Measurements from ENCODE around the gene RFXAP. TPM values are rescaled to one million over a fixed set of nuclear protein-coding genes. Genes with fewer than 3 reads are reported as not detected.

RFXAP gene
- polyA plus RNA-seq, 1 donor from 2014 or later = 14.2 TPM

DNA sequence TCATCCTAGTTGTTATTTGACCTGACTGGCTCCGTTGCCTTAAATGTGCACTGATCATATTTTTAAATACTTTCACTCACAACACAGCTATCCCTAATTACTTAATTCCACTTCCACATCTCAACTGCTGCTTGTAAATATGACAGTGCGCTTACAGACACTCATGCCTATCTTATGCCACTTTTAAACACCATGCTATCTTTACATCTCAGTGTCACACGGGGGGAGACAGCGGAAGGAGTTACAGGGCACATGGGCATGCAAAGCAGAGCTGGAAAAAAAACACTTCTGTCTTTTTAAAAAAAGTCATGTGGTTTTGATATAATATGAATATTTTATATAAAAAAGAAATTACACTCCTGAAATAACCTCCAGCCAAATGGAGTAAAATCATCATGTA, 56.9 kb downstream of the RFXAP start:
- no peak overlapping the region for H3K9ac ChIP-seq (ENCODE audit: low read length)
- H3K27me3 ChIP-seq (ENCODE audit: insufficient read depth, low read depth, low read length) = no peaks in the 10 kb centered on the region
- no peaks in the 10 kb centered on the region for H4K20me1 ChIP-seq (ENCODE audit: insufficient read depth)
- TF ChIP-seq RAD21 (conservative IDR thresholded peaks at IDR 0.05) (no peak), SMC3 (conservative IDR thresholded peaks at IDR 0.05; ENCODE audit: poor library complexity) (no peak), MXI1 (conservative IDR thresholded peaks at IDR 0.05; ENCODE audit: poor library complexity, severe bottlenecking) (no peak), EZH2 (IDR thresholded peaks at IDR 0.05; ENCODE audit: borderline replicate concordance, insufficient read depth, low read length, poor library complexity, severe bottlenecking) (no peak), EP300 (conservative IDR thresholded peaks at IDR 0.05; ENCODE audit: poor library complexity, severe bottlenecking) (no peak), TAF1 (IDR thresholded peaks at IDR 0.05; ENCODE audit: low read depth) (no peak)
- TF ChIP-seq, protein P1, sequence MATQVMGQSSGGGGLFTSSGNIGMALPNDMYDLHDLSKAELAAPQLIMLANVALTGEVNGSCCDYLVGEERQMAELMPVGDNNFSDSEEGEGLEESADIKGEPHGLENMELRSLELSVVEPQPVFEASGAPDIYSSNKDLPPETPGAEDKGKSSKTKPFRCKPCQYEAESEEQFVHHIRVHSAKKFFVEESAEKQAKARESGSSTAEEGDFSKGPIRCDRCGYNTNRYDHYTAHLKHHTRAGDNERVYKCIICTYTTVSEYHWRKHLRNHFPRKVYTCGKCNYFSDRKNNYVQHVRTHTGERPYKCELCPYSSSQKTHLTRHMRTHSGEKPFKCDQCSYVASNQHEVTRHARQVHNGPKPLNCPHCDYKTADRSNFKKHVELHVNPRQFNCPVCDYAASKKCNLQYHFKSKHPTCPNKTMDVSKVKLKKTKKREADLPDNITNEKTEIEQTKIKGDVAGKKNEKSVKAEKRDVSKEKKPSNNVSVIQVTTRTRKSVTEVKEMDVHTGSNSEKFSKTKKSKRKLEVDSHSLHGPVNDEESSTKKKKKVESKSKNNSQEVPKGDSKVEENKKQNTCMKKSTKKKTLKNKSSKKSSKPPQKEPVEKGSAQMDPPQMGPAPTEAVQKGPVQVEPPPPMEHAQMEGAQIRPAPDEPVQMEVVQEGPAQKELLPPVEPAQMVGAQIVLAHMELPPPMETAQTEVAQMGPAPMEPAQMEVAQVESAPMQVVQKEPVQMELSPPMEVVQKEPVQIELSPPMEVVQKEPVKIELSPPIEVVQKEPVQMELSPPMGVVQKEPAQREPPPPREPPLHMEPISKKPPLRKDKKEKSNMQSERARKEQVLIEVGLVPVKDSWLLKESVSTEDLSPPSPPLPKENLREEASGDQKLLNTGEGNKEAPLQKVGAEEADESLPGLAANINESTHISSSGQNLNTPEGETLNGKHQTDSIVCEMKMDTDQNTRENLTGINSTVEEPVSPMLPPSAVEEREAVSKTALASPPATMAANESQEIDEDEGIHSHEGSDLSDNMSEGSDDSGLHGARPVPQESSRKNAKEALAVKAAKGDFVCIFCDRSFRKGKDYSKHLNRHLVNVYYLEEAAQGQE (IDR thresholded peaks at IDR 0.05; ENCODE audit: borderline replicate concordance) = no peak
- TF ChIP-seq, protein P2, sequence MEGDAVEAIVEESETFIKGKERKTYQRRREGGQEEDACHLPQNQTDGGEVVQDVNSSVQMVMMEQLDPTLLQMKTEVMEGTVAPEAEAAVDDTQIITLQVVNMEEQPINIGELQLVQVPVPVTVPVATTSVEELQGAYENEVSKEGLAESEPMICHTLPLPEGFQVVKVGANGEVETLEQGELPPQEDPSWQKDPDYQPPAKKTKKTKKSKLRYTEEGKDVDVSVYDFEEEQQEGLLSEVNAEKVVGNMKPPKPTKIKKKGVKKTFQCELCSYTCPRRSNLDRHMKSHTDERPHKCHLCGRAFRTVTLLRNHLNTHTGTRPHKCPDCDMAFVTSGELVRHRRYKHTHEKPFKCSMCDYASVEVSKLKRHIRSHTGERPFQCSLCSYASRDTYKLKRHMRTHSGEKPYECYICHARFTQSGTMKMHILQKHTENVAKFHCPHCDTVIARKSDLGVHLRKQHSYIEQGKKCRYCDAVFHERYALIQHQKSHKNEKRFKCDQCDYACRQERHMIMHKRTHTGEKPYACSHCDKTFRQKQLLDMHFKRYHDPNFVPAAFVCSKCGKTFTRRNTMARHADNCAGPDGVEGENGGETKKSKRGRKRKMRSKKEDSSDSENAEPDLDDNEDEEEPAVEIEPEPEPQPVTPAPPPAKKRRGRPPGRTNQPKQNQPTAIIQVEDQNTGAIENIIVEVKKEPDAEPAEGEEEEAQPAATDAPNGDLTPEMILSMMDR (IDR thresholded peaks at IDR 0.05; ENCODE audit: poor library complexity, severe bottlenecking) = no peak
- no peaks in the 10 kb centered on the region for H3K79me2 ChIP-seq (replicated peaks; ENCODE audit: insufficient read depth, low read length)
- no peak overlapping the region for H3K4me2 ChIP-seq (ENCODE audit: low read length)
- no peaks in the 10 kb centered on the region for H3K9me3 ChIP-seq (ENCODE audit: low read length)
- H3K9me2 ChIP-seq (ENCODE audit: insufficient read depth, low read length) = no peaks in the 10 kb centered on the region
- no peak overlapping the region for H3K4me3 ChIP-seq (ENCODE audit: low read length)
- no peak overlapping the region for H3K27ac ChIP-seq (ENCODE audit: low read length)
- H3F3A ChIP-seq (ENCODE audit: insufficient read depth, low read length, poor library complexity, severe bottlenecking) = no peaks in the 10 kb centered on the region
- H3K36me3 ChIP-seq (ENCODE audit: insufficient read depth, low read length) = no peaks in the 10 kb centered on the region
- H2AFZ ChIP-seq (ENCODE audit: low read depth, low read length) = no peak overlapping the region

Other genes starting within 250 kb of the RFXAP start
- not detected in 2 replicates for gene SERTM1, start 145.2 kb upstream of the RFXAP start, polyA plus RNA-seq
- gene SMAD9, start 101.0 kb downstream of the RFXAP start, polyA plus RNA-seq = 2.3 and 2.5 TPM in 2 replicates
- 50.4 and 63.0 TPM in 2 replicates for gene ALG5, start 180.1 kb downstream of the RFXAP start, polyA plus RNA-seq
- 68.4 and 81.4 TPM in 2 replicates for gene EXOSC8, start 181.6 kb downstream of the RFXAP start, polyA plus RNA-seq
- 80.7 and 89.2 TPM in 2 replicates for gene SUPT20H, start 240.5 kb downstream of the RFXAP start, polyA plus RNA-seq